GM19043 (cell line): ENCODE results near the gene NOD1.
A peak's percentile ranks its signal among the peaks of the same experiment; 100 is the strongest.
"Not testable (repeated sequence)": the region's sequence is repeated elsewhere in the genome, so short reads cannot be mapped to it uniquely, and the experiment has no call there.

Experiments
- ATAC-seq: cut with Tn5 transposase; IDR thresholded peaks from one replicate; pipeline ENCODE4 v1.9.1; 2021; ENCODE audit warnings: low read depth; ENCODE audit not compliant: unreplicated experiment

The NOD1 gene

DNA sequence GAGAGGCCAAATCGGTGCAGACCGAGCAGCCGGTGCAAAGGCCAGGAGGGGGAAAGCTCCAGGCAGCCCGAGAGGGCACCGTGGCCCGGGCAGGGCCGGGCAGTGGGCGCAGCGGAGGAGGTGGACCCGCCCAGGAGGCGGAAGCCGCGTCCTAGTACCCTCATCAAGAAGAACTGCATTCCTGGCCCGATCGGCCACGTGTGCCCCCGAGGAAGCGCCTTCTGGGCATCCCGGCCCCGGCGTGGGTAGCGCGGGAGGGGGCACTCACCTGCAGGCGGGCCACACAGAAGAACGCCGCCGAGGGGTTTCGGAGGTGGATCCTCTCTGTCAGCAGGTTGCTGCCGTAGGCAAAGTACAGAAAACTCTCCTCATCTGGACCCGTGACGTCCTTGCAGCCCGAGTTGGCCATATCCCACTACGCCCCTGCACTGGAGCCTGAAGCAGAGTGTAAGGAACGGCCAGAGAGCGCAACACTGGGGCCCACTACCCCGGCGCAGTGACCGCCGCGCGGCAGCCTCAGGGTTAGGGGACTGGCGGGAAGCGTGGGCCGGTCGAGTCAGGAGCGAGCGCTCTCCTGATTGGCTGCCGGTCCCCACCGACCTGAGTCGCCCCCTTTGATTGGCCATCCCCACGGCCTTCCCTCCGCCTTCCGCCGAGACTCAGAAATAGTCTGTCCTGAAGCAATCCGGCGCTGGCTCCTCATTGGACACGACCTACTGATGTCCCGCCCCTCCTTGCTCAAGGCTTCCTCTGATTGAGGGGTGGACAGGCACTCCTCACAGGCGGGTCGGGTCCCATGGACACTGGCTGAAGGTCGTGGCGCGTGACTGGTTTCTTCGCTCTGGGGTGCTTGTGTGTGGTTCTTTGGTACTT, 26.0 kb upstream of the NOD1 start, which contains the start of gene GGCT:
Gene GGCT (minus strand): TSS at position 529 of the 873 bp plus-strand sequence. CDS start 120 bp downstream, at position 409.
- ATAC-seq: peak; percentile 97

DNA sequence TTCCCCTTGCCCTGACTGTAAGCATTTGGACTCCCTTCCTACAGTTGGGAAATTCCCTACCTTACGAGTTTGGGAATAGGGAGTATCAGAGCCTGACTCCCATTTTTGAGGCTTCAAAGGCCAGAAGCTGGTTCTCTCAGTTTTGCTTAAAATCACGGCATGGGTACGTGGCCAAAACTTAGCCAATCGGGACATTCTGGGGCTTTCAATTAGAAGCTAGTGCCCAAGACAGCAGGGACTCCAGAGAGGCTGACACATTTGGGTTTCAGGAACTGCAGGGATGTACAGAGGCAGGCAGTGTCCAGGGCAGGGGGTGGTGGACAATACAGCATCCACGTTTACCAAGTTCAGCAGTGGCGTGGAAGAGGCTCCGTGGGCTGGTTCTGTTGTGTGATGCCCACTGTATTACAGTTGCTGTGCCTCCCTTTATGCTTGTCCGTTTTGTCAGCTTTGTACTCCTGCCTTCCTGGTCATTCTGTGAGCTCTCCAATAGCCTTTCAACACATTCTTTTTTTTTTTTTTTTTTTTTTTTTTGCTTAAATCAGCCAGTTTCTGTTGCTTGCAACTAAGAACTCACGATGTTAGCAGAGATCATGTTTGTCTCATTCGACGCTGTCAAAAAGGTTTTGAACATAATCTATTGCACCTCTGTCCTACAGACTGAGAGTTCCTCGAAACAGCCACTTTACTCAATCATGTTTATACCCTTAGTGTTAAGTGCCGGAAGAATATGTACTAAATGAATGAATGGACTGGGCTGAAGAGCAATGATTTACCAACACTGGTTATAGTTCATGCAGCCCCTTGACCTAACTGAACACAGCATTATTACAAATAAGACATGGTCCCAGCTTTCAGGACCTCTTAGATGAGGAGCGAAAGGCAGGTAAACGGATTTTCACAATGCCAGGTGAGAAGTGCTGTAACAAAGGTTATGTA, 25.0 kb upstream of the NOD1 start:
- ATAC-seq: no peak

DNA sequence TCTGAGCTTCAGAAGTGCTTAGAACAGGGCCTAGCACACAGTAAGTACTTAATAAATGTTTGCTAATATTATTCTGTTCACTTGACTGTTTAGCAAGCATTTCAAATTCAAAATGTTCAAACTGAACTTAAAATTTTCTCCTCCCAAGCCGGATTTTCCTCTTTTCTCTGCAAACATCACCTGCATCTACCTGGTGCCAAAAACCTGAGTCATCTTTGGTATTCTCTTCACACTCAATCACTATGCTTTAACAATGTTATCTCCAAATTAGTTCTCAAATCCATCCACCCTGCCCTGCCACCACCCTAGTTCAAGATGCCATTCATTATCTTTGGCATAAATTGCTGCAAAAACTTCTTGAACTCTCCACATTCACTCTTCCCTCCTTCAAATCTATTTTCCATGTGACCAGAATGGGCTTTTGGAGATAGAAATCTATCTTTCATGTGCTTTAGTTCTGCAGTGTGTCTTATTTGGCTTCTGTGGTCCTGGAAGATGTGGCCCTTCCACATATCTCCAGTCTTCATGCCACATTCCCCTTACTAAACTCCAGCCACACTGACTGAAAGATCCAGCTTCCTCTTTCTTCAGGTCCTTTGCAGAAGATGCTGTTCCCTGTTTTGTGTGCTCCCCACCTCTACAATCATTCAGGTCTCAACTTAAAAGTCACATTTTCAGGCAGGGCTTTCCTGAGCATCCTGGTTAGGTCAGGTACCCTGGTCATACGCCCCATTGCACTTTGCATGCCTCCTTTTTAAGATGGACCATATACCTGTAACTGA, 24.1 kb upstream of the NOD1 start:
- no peak for ATAC-seq

DNA sequence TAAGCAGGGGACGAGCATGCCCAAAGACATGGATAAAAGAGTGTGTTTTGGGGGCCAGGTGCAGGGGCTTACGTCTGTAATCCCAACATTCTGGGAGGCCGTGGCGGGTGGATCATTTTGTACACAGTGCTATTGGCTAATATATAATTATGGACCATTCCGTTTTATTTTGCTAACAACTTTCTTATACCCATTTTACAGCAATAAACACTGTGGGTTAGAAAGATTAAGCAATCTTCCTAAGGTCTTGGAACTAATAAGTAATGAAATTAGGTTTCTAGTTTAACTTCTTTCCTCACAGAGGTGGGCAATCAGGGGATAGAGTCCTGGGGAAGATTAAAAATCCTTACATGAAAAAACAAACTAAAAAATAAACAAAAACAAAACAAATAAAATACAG, 22.7 kb upstream of the NOD1 start:
- no peak for ATAC-seq

DNA sequence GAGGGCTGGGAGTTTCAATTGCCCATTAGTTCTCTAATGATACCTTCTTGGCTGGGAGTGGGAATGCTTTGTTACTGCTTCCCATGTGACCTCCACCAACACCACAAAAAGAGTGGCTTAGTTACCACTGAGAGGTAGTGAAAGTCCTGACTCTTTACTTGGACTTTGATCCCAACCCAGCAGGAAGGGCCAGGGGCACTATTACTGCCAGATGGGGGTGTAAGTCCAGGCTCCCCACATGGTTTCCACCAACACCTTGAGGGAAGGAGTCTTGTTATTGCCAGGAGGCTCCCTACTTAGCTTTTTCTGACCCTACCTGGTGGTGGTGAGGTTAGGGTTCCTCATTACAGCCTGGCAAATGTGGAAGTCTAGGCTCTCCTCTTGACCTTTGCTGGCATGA, 14.6 kb upstream of the NOD1 start:
- ATAC-seq: no peak

DNA sequence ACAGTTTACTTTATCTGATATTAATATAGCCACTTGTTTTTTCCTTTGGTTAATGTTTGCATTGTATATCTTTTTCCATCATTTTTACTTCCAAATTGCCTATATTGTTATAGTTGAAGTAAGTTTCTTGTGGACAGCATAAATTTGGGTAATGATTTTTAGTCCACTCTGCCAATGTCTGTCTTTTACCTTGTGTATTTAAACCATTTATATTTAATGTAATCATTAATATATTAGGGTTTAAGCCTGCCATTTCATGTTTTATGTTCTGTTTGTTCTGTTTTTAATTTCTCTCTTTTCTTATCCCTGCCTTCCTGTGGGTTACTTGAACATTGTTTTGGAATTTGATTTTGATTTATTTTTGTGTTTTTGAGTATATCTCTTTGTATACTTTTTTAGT, 12.8 kb upstream of the NOD1 start:
- ATAC-seq: no peak

DNA sequence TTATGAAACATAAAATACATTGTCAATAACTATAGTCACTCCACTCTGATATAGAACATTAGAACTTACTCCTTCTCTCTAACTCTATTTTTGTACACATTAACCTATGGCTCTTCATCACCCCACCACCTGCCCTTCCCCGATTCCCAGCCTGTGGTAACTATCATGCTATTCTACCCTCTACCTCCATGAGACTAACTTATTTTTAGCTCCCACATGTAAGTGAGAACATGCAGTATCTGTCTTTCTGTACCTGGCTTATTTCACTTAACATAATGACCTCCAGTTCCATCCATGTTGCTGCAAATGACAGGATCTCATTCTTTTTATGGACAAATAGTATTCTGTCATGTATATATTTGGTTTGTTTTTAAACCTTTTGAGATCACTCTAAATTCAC, 8.8 kb upstream of the NOD1 start:
- ATAC-seq: no peak

DNA sequence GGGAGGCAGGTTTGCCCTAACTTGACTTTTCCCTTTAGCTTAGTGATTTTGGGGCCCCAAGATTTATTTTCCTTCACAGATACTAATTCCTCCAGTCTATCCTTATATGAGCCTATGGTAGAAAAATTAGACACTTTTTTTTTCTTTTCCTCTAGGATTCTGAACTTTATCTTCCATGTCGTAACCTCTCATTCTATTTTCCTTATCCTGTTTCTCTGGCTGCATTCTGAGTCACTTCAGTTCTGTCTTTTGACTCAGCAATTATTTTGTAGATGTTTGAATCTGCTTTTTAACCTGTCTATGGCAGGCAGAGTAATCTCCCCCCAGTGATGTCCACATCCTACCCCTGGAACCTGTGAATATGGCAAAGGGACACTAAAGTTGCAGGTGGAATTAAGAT, 7.1 kb upstream of the NOD1 start:
- ATAC-seq: no peak

DNA sequence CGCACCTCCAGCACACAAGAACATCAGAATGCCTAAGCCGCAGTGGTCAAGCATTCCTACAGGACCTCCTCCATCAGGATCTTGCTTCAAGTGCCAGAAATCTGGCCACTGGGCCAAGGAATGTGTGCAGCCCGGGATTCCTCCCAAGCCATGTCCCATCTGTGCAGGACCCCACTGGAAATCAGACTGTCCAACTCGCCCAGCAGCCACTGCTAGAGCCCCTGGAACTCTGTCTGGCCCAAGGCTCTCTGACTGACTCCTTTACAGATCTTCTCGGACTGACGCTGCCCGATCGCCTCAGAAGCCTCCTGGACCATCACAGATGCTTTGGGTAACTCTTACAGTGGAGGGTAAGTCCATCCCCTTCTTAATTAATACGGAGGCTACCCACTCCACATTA, 2.8 kb upstream of the NOD1 start:
- not testable (repeated sequence) for ATAC-seq

DNA sequence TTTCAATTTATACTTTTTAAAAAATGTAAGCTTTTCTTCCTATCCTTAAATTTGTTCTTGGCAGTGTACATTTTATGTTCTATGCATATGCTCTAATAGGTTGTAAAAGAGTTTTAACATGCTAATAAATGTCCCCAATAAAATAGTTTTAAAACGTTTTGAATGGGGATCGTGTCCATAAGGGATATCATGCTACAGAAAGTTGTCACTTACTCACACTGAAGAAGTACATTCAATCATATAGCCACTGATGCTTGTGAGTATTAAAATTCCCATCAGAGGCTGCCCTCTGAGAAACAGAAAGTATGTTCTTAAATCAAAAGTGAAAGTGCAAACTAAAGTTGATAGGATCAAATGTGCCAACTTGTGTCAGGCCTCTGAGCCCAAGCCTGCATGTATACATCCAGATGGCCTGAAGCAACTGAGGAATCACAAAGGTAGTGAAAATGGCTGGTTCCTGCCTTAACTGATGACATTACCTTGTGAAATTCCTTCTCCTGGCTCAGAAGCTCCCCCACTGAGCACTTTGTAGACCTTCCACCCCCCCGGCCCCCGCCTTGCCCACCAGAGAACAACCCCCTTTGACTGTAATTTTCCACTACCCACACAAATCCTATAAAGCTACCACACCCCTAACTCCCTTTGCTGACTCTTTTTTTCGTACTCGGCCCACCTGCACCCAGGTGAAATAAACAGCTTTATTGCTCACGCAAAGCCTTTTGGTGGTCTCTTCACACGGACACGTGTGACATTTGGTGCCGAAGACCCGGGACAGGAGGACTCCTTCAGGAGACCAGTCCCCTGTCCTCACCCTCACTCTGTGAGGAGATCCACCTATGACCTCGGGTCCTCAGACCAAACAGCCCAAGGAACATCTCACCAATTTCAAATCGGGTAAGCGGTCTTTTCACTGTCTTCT, 877 bp upstream of the NOD1 start:
- ATAC-seq: no peak

DNA sequence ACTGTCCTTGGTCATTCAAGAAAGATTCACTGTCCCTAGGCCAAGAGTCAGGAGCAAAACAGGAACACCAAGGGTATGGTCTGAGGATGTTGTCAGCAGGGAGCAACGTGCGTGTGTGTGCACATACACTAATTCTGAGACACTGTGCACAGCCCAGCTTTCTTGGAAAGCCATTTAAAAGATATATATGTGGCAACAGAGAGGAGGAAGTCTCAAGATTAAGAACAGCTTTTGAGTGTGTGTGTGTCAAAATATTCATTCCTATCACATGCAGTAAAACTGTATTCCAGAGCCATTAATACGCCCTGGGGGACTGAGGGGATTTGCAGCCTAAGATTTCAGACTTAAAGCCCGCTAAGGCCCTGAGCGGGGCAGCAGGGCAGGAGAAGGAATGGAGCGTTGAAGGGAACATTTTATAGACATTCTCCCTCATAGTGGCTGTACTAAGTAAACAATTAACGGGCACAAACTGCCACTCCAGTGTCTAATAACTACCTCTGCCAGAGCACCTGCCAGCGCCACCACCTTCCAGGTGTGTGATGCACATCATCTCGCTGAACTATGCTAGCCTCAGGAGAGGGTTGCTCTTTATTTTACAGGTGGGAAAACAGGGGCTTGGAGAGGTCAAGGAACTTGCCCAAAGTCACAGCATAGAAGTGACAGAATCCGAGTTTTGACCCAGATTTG, 2.0 kb downstream of the NOD1 start:
- ATAC-seq: no peak

DNA sequence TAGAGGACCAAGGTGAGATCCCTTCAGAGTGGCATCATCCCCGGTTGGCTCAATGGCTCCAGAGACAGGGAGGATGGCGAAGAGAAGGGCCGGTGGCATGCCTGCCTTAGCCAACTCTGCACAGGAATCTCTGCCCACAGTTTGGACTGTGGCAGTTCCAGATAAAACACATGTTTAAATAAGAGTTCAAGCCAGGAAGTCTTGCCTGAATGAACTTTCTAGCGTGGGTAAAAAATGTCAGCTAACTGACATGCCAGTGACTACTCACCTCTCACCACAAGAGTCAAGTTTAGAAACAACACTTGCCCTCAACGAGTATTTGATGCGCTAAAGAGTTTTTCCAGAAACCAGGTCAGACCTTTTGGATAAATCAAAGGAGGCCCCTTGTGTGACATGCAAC, 3.0 kb downstream of the NOD1 start:
- ATAC-seq: no peak

DNA sequence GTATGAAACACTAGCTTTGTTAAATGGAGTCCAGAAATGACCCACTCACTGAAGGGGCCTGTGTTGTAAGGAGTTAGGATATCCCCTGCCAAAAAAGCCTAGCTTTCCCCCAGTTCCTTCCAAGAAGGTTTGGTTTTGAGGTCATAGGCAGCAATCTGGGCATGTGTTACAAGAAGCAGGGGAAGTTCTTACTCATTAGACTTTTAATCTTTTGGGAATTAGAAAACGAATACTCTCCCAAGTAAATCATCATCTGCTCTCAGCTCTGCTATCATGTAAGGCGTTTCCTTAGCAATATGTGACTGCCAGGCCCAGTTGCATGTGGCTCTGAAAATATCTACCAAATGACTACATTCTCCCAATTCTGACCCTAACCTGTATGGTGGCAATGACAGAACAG, 3.7 kb downstream of the NOD1 start:
- no peak for ATAC-seq

DNA sequence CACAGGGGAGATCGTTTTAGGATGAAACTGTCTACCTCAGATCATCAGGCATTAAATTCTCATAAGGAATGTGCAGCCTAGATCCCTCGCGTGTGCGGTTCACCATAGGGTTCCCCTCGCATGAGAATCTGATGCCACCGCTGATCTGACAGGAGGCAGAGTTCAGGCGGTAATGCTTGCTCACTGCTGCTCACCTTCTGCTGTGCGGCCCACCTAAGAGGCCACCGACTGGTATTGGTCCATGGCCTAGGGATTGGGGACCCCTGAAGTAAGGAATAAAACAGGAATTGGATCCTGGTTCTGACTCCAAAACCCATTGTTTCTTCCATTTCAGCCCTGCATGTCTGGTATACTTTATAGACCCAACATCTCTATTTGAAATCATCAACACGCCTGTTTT, 4.1 kb downstream of the NOD1 start:
- no peak for ATAC-seq

DNA sequence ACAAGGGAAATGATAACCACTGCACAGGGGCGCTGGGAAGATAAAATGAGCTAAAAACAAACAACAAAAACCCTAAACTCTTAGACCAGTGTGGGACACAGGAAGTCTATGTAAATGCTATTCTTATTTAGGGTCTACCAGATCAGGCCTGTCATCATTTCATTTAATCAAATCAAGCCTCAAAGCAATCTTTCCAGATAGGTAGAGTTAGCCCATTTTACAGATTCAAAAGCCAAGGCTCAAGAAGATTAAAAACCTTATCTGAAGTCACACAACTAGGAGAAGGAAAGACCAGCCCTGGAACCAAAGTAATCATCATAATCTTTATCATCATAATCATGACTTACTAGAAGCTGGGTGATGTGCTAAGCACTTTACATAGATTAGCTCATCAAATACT, 4.7 kb downstream of the NOD1 start:
- ATAC-seq: no peak

DNA sequence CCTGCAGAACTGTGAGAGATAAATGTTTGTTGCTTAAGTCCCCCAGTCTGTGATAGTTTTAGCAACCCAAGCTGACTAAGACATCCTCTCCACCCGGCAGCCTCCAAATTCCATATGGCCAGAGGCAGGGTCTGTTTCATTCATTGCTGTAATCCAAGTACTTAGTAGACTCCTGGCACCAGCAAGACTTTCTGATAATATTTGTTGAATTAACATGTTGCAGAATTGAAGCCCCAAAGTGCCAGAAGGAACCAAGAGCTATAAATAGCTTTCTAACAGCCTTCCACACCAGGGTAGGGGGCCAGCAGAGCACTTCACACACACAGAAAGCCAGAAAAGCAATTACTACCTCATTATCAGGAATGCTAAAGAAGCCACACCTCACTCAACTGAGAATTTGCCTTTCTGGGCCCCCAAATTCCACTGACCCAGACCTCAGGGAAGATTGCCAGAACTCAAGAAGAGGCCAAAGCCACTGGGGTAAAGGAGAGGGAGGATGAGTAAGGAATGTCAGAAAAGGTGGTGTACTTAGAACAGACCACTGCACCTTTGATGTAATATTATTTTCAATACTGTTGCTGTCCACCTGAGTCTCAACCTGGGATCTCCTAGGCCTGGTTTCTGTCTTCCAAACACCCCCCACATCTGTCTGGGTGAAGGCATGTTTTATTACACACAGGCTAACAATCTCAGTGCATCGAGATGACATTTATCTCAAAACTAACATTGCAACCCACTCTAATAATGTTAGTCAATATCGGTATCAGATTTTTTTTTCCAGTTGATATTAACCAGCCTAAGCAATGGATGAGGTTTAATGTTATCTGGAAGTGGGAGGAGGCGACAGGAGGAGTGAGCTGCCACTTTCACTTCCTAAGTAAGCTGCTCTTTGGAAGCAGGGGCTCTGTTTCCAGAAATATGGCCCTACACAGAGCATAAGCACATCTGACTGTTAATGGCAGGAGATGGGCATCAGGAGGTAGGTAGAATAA, 5.5 kb downstream of the NOD1 start:
- no peak for ATAC-seq

DNA sequence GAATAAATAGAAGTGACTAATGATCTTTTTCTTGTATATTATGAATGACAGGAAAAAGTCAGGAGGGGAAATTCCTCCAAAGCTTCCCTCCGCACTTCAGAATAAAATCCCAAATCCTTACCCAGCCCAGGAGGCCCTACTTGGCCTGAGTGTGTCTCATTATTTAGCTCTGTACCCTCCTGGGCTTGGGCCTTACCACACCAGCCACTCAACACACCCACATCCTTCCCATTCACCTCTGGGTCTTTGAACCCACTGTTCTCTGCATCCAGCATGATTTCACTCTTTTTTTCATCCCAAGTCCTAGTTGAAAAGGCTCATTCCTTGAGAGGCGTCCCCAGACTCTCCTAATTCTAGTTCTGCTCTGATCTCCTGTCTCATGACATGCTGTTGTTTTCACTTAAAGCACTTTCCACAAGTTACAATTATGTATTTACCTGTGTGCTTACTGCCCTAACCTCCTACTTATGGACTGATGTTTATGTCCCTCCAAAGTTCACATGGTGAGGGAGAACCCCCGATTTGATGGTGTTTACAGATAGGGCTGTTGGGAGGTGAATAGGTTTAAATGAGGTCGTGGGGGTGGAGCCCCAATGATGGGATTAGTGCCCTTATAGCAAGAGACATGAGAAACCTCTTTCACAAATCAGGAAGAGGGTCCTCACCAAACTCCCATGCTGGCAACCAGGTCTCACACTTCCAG, 6.4 kb downstream of the NOD1 start:
- no peak for ATAC-seq
